ENCODE results near the gene APOC3. TPM values are rescaled to one million over a fixed set of nuclear protein-coding genes. Genes with fewer than 3 reads are reported as not detected.

Gene APOC3
- total and polyA plus RNA-seq, 9 of the 15 experiments (the other 6 are each of a cell fraction or from before 2014, with no cell fraction given): 1.1 TPM; not detected in 8

DNA sequence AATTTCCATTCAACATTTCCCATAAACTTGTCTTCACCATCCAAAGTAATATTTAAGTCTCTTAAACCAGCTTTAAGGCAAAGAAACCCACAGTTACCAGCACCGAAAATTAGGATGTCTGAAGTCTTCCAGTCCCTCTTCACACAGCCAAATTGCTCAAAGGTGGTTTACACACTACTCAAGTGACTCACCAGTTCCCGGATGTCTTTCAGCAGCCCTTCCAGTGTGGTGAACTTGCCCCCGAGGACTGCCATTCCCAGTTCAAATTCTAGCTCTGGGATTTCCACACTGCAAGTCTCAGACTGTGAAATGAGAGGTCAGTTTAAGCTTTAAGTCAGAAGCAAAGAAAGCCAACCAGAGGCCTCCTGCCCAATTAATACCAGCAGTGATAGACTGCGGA is 47.0 kb upstream of the APOC3 start:
- ChIA-PET POLR2A (interaction anchor here (0.5 to 1.5 kb wide), 3 partner anchors 9 to 40 kb away, joined by 3 read pairs; no protein-coding TSS in a partner anchor), CTCF (ENCODE audit: low intra/inter-chr PET ratio) (no interaction called here)
- no peak overlapping the region for H3K4me3 ChIP-seq
- no peak overlapping the region for H2AFZ ChIP-seq (ENCODE audit: low read depth, low read length)
- no peak overlapping the region for H3K27ac ChIP-seq (ENCODE audit: extremely low read depth, low read depth, low read length)
- H3K79me2 ChIP-seq (ENCODE audit: control insufficient read depth, insufficient read depth, low read length): peaks cover 21% of the 10 kb centered on the region
- intact Hi-C loops (cut with micrococcal nuclease) (no loop called here), in situ Hi-C loops (cut with MboI) (no loop called here)
- FAIRE-seq: no peak
- WGBS (ENCODE audit: insufficient coverage, low coverage, missing lambda C conversion rate): 89% methylated on average over 4 of the region's 4 CpGs
- H3K9me3 ChIP-seq (replicated peaks; ENCODE audit: control insufficient read depth, insufficient read depth, low read depth, low read length): no peaks in the 10 kb centered on the region
- no TSS peak for BruUV-seq (replicated peaks)
- no peaks in the 10 kb centered on the region for H3K9me1 ChIP-seq (ENCODE audit: control insufficient read depth, insufficient read depth, low read length)
- no peak for TF ChIP-seq ZNF134 (CRISPR knock-in tag; conservative IDR thresholded peaks at IDR 0.05)
- no peak for TF ChIP-seq SIN3A (IDR thresholded peaks at IDR 0.05; ENCODE audit: borderline replicate concordance in 2 of 2, control insufficient read depth in 1 of 2, low read depth in 2 of 2, low read length in 2 of 2)
- TF ChIP-seq ZNF224 (CRISPR knock-in tag; IDR thresholded peaks at IDR 0.05): no peak
- TF ChIP-seq ZNF431 (CRISPR knock-in tag; IDR thresholded peaks at IDR 0.05): no peak
- TF ChIP-seq GTF2F1 (IDR thresholded peaks at IDR 0.05; ENCODE audit: low read depth, low read length): no peak
- TF ChIP-seq, protein P1, sequence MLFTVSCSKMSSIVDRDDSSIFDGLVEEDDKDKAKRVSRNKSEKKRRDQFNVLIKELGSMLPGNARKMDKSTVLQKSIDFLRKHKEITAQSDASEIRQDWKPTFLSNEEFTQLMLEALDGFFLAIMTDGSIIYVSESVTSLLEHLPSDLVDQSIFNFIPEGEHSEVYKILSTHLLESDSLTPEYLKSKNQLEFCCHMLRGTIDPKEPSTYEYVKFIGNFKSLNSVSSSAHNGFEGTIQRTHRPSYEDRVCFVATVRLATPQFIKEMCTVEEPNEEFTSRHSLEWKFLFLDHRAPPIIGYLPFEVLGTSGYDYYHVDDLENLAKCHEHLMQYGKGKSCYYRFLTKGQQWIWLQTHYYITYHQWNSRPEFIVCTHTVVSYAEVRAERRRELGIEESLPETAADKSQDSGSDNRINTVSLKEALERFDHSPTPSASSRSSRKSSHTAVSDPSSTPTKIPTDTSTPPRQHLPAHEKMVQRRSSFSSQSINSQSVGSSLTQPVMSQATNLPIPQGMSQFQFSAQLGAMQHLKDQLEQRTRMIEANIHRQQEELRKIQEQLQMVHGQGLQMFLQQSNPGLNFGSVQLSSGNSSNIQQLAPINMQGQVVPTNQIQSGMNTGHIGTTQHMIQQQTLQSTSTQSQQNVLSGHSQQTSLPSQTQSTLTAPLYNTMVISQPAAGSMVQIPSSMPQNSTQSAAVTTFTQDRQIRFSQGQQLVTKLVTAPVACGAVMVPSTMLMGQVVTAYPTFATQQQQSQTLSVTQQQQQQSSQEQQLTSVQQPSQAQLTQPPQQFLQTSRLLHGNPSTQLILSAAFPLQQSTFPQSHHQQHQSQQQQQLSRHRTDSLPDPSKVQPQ (CRISPR knock-in tag; IDR thresholded peaks at IDR 0.05; ENCODE audit: borderline replicate concordance): no peak
- TF ChIP-seq CBX2 (IDR thresholded peaks at IDR 0.05; ENCODE audit: insufficient read depth, low read length, poor library complexity, severe bottlenecking): no peak
- no peak for TF ChIP-seq ZNF695 (CRISPR knock-in tag; IDR thresholded peaks at IDR 0.05)
- TF ChIP-seq, protein P2, sequence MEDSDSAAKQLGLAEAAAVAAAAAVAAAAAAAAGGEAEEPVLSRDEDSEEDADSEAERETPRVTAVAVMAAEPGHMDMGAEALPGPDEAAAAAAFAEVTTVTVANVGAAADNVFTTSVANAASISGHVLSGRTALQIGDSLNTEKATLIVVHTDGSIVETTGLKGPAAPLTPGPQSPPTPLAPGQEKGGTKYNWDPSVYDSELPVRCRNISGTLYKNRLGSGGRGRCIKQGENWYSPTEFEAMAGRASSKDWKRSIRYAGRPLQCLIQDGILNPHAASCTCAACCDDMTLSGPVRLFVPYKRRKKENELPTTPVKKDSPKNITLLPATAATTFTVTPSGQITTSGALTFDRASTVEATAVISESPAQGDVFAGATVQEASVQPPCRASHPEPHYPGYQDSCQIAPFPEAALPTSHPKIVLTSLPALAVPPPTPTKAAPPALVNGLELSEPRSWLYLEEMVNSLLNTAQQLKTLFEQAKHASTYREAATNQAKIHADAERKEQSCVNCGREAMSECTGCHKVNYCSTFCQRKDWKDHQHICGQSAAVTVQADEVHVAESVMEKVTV (CRISPR knock-in tag; IDR thresholded peaks at IDR 0.05): no peak
- no peak for TF ChIP-seq WHSC1 (IDR thresholded peaks at IDR 0.05; ENCODE audit: low read length)
- TF ChIP-seq, protein P3, sequence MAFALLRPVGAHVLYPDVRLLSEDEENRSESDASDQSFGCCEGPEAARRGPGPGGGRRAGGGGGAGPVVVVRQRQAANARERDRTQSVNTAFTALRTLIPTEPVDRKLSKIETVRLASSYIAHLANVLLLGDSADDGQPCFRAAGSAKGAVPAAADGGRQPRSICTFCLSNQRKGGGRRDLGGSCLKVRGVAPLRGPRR (CRISPR knock-in tag; IDR thresholded peaks at IDR 0.05): no peak
- no peak for TF ChIP-seq ZC3H8 (IDR thresholded peaks at IDR 0.05)
- no peak for TF ChIP-seq EWSR1 (IDR thresholded peaks at IDR 0.05; ENCODE audit: borderline replicate concordance, low read depth, partially characterized antibody)
- no peak for TF ChIP-seq DACH1 (IDR thresholded peaks at IDR 0.05; ENCODE audit: partially characterized antibody)
- no peak for ATAC-seq
- H4K20me1 ChIP-seq (replicated peaks; ENCODE audit: control insufficient read depth, insufficient read depth, low read length): no peaks in the 10 kb centered on the region
- H3K36me3 ChIP-seq (ENCODE audit: control insufficient read depth, insufficient read depth, low read length): peaks cover 89% of the 10 kb centered on the region
- no peak overlapping the region for H3K4me2 ChIP-seq (ENCODE audit: insufficient read depth, low read length)
- no peak for DNase-seq (ENCODE audit: extremely low read depth in 1 of 4, low spot score in 3 of 4)
- H3K27me3 ChIP-seq (ENCODE audit: control insufficient read depth in 2 of 2, insufficient read depth in 2 of 2, low read length in 2 of 2): no peaks in the 10 kb centered on the region
- no peak overlapping the region for H3K9ac ChIP-seq (ENCODE audit: insufficient read depth in 1 of 2, low read depth in 2 of 2, low read length in 2 of 2)
- peaks cover 0 to 15% of the 10 kb centered on the region in 2 experiments; a peak in 2 of 5 replicates for H3K4me1 ChIP-seq (replicated peaks in 1 of 2; ENCODE audit: control insufficient read depth in 2 of 2, insufficient read depth in 2 of 2, low read length in 2 of 2)

All from K562 (cell line).